SH-SY5Y (cell line): Measurements from ENCODE around the gene ANKRD52.

Source experiments
- GATA2 ChIP-seq: IDR thresholded peaks from 2 replicates; pipeline ENCODE4 v1.6.1; 2011; ENCODE audit warnings: mild to moderate bottlenecking, low read depth, low read length
- GATA3 ChIP-seq: IDR thresholded peaks from 2 replicates; pipeline ENCODE4 v1.6.1; 2011; ENCODE audit warnings: low read depth, mild to moderate bottlenecking, low read length, moderate library complexity

- TF ChIP-seq GATA3 (no peak), GATA2 (no peak)
Measured at GRCh38 chr12:56307221-56307965, 49.2 kb upstream of the ANKRD52 start.
